ENCODE results near the gene TFAP2E. TPM values are rescaled to one million over a fixed set of nuclear protein-coding genes. Genes with fewer than 3 reads are reported as not detected.

TFAP2E gene
- total RNA-seq, 4 donors from 2014 or later, result not detected

DNA sequence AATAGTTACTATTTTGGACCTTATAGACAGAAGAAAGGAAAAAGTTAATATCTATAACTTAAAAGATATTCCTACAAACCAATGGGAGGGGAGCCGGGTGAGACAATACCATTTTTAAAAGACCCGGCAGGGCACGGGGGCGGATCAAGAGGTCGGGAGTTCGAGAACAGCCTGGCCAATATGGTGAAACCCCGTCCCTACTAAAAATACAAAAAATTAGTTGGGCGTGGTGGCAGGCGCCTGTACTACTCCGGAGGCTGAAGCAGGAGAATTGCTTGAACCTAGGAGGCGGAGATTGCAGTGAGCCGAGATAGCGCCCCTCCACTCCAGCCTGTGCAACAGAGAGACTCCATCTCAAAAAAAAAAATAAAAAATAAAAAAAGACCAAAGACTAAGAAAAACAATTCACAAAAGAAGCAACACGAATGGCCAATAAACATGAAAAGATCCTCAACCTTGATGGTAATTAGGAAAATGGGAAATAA lies 69.4 kb downstream of the TFAP2E start:
- DNase-seq (no peak), ATAC-seq (no peak)
- TF ChIP-seq, protein P1, sequence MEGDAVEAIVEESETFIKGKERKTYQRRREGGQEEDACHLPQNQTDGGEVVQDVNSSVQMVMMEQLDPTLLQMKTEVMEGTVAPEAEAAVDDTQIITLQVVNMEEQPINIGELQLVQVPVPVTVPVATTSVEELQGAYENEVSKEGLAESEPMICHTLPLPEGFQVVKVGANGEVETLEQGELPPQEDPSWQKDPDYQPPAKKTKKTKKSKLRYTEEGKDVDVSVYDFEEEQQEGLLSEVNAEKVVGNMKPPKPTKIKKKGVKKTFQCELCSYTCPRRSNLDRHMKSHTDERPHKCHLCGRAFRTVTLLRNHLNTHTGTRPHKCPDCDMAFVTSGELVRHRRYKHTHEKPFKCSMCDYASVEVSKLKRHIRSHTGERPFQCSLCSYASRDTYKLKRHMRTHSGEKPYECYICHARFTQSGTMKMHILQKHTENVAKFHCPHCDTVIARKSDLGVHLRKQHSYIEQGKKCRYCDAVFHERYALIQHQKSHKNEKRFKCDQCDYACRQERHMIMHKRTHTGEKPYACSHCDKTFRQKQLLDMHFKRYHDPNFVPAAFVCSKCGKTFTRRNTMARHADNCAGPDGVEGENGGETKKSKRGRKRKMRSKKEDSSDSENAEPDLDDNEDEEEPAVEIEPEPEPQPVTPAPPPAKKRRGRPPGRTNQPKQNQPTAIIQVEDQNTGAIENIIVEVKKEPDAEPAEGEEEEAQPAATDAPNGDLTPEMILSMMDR (IDR thresholded peaks at IDR 0.05 in 4 of 5, conservative IDR thresholded peaks at IDR 0.05 in 1 of 5), result no peak
- TF ChIP-seq POLR2A (IDR thresholded peaks at IDR 0.05), result no peak
- Histone ChIP-seq H3K27me3 (no peaks in the 10 kb centered on the region), H3K4me3 (peak overlapping the region; percentile 82 to 98 (median 88)), H3K27ac (peak overlapping the region; percentile 93 to 98 (median 95)), H3K9me3 (no peaks in the 10 kb centered on the region), H3K36me3 (no peaks in the 10 kb centered on the region), H3K4me1 (peaks cover 29 to 31% of the 10 kb centered on the region in 2 donors)
- in situ Hi-C loops (cut with MboI; ENCODE audit: low sequenced_read_pairs in 4 of 4) (loop anchor here in 2 of 4 donors (5.0 to 10.0 kb wide), 2 partner anchors 75 to 82 kb away; partner anchors contain the start of gene C1orf216 (in 1 of the 2)), intact Hi-C loops (cut with DNase I; ENCODE audit: low total_unique reads) (no loop called here)

DNA sequence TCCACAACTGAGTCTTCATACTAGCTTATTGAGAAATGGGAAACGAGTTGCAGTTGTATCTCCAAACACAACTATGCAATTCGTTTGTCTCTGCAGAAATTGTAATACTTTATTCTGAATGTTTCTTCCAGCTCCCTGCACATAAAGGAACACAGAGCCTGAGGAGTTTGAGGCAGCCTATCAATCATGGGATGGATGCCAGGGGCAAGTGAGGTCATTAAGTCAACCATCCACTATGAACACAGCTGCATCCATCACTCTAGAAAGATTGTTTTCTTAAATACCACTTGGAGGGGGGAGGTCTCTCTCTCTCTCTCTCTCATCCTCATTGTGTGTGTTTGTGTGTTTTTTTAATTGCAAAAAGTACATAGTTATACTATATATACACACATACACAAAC lies 71.1 kb downstream of the TFAP2E start:
- ATAC-seq (no peak), DNase-seq (no peak)
- Histone ChIP-seq H3K9me3 (no peaks in the 10 kb centered on the region), H3K27me3 (no peaks in the 10 kb centered on the region), H3K36me3 (no peaks in the 10 kb centered on the region), H3K4me1 (peaks cover 12 to 16% of the 10 kb centered on the region in 2 donors), H3K27ac (no peak overlapping the region), H3K4me3 (no peak overlapping the region)
- intact Hi-C loops (cut with DNase I; ENCODE audit: low total_unique reads), result no loop called here
- TF ChIP-seq, protein P1 (IDR thresholded peaks at IDR 0.05 in 4 of 5, conservative IDR thresholded peaks at IDR 0.05 in 1 of 5), result no peak
- no peak for TF ChIP-seq POLR2A (IDR thresholded peaks at IDR 0.05)
- in situ Hi-C loops (cut with MboI; ENCODE audit: low sequenced_read_pairs in 4 of 4), result loop anchor here in 2 of 4 donors (5.0 to 10.0 kb wide), 2 partner anchors 73 to 81 kb away; partner anchors contain the start of gene C1orf216 (in 1 of the 2)

Other genes with a start within 250 kb of the TFAP2E start
- gene KIAA0319L, start 15.9 kb upstream of the TFAP2E start, total RNA-seq, result 10 to 100 TPM; 44.4 to 85.0 (median 69.2) TPM
- 10 to 100 TPM in 3 of 4 donors, 1 to 10 TPM in 1; 8.7 to 16.8 (median 14.0) TPM for gene NCDN, start 15.5 kb upstream of the TFAP2E start, total RNA-seq
- 100 to 1,000 TPM in 1 of 4 donors, 10 to 100 TPM in 3; 65.2 to 119 (median 89.9) TPM for gene PSMB2, start 68.2 kb downstream of the TFAP2E start, total RNA-seq
- 10 to 100 TPM; 10.1 to 16.7 (median 11.3) TPM for gene C1orf216, start 145.6 kb downstream of the TFAP2E start, total RNA-seq
- gene CLSPN, start 196.7 kb downstream of the TFAP2E start, total RNA-seq, result under 1 TPM in 2 of 4 donors, not detected in 2; 0.27 to 0.46 TPM
- 10 to 100 TPM; 14.9 to 34.7 (median 23.4) TPM for gene AGO4, start 234.7 kb downstream of the TFAP2E start, total RNA-seq

All from gastrocnemius medialis (tissue), 4 donors.